MCF 10A (cell line): ENCODE measurements around the gene TMPRSS15. TPM values are rescaled to one million over a fixed set of nuclear protein-coding genes. Genes with fewer than 3 reads are reported as not detected.
A peak's percentile ranks its signal among the peaks of the same experiment; 100 is the strongest.

Experiments used
- BruUV-seq: library from RNA; stranded (reverse); fragments of 400-500 nt; replicated peaks from 2 replicates; lab custom pipeline; 2021; lab: Mats Ljungman, UMichigan
- CTCF ChIA-PET: fragments of 300-600 bp; sonication (Branson Sonifier 250); formaldehyde crosslinking; extraction: SDS; loops from one replicate; lab custom pipeline; 2021; ENCODE audit warnings: antibody characterized with exemption, inconsistent platforms; lab: Yijun Ruan, JAX
- POLR2A ChIA-PET: fragments of 300-600, 350-650 bp; sonication (Branson Sonifier 250); formaldehyde crosslinking; extraction: SDS; loops from one replicate; lab custom pipeline; 2020; ENCODE audit warnings: antibody characterized with exemption, inconsistent platforms; lab: Yijun Ruan, JAX
- DNase-seq: peaks from one replicate; pipeline ENCODE4 v3.0.0-alpha.2; 2018; ENCODE audit not compliant: unreplicated experiment
- H3K27ac Mint-ChIP-seq: one replicate; pipeline ENCODE4 v1.8.0; 2022; ENCODE audit warnings: mild to moderate bottlenecking, low read depth, mixed read lengths; ENCODE audit not compliant: unreplicated experiment
- H3K27me3 Mint-ChIP-seq: one replicate; pipeline ENCODE4 v1.8.0; 2022; ENCODE audit warnings: mixed read lengths; ENCODE audit not compliant: insufficient read depth, unreplicated experiment
- H3K36me3 Mint-ChIP-seq: one replicate; pipeline ENCODE4 v1.8.0; 2022; ENCODE audit warnings: mild to moderate bottlenecking, moderate library complexity, mixed read lengths; ENCODE audit not compliant: insufficient read depth, unreplicated experiment
- H3K4me1 Mint-ChIP-seq: one replicate; pipeline ENCODE4 v1.8.0; 2022; ENCODE audit warnings: mixed read lengths; ENCODE audit not compliant: insufficient read depth, unreplicated experiment
- H3K4me3 Mint-ChIP-seq: one replicate; pipeline ENCODE4 v1.8.0; 2022; ENCODE audit warnings: mild to moderate bottlenecking, moderate library complexity, mixed read lengths; ENCODE audit not compliant: unreplicated experiment
- H3K9me3 Mint-ChIP-seq: one replicate; pipeline ENCODE4 v1.8.0; 2022; ENCODE audit warnings: mixed read lengths; ENCODE audit not compliant: unreplicated experiment
- intact Hi-C: fragments of 100-400 bp; cut with micrococcal nuclease; formaldehyde crosslinking; loops from 2 replicates; pipeline ENCODE4 v1.14.1; 2022
- total RNA-seq: library from RNA; stranded (reverse); gene quantifications from 2 replicates; pipeline ENCODE4 v1.2.3, GENCODE V29; 2022
- TF ChIP-seq, protein P1 (sequence below): fragments of 200-600 bp; IDR thresholded peaks from one replicate; pipeline ENCODE4 v1.8.0; 2022; ENCODE audit warnings: antibody characterized with exemption, mild to moderate bottlenecking; ENCODE audit not compliant: unreplicated experiment

Gene TMPRSS15
- total RNA-seq, 1 experiment from 2014 or later: 3.6 TPM

DNA sequence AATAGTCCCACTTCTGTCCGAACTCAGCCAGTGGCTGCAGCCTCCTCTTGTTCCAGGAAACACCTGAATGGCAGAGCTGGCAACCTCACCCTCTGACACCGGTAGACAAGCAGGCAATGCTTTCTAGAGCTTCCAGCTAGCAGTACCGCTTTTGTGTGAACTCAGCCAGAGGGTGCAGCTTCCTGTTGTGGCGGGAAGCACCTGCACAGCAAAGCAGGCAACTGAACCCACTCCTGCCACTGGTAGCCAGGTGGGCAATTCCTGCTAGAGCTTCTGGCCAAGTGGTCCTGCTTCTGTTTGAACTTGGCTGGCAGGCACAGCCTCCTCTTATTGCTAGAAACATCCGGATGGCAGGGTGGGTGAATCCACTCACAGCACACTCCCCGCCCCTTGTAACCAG is 40.1 kb upstream of the TMPRSS15 start:
- intact Hi-C loops: no loop called here
- no TSS peak for BruUV-seq
- Mint-ChIP-seq H3K4me1 (no peaks in the 10 kb centered on the region), H3K9me3 (no peaks in the 10 kb centered on the region), H3K27ac (no peak overlapping the region), H3K27me3 (no peaks in the 10 kb centered on the region), H3K36me3 (no peaks in the 10 kb centered on the region), H3K4me3 (no peak overlapping the region)
- TF ChIP-seq, protein P1, sequence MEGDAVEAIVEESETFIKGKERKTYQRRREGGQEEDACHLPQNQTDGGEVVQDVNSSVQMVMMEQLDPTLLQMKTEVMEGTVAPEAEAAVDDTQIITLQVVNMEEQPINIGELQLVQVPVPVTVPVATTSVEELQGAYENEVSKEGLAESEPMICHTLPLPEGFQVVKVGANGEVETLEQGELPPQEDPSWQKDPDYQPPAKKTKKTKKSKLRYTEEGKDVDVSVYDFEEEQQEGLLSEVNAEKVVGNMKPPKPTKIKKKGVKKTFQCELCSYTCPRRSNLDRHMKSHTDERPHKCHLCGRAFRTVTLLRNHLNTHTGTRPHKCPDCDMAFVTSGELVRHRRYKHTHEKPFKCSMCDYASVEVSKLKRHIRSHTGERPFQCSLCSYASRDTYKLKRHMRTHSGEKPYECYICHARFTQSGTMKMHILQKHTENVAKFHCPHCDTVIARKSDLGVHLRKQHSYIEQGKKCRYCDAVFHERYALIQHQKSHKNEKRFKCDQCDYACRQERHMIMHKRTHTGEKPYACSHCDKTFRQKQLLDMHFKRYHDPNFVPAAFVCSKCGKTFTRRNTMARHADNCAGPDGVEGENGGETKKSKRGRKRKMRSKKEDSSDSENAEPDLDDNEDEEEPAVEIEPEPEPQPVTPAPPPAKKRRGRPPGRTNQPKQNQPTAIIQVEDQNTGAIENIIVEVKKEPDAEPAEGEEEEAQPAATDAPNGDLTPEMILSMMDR: no peak
- POLR2A ChIA-PET: no interaction called here
- no peak for DNase-seq
- CTCF ChIA-PET: no interaction called here

DNA sequence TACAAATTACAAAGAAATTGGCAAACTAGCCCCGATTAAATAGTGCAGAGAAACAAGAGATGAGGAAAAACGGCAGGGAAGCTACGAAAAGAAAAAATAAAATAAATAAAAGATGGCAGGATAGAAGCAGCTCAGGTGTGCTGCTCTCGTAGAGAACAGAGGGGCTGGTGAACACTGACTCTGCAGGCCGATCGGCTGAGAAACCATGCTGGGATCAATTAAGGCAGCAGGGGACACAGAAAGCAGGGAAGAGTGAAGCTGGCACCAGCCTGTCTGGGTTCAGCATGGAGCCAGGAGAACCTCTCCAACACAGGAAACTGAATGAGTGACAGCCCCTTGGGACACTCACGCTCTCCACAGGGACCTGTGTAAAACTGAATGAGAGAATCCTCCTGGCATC is 39.5 kb upstream of the TMPRSS15 start:
- POLR2A ChIA-PET: no interaction called here
- H3K36me3 Mint-ChIP-seq: no peaks in the 10 kb centered on the region
- no peaks in the 10 kb centered on the region for H3K27me3 Mint-ChIP-seq
- no peak for DNase-seq
- no peak overlapping the region for H3K27ac Mint-ChIP-seq
- no TSS peak for BruUV-seq
- CTCF ChIA-PET: no interaction called here
- no peaks in the 10 kb centered on the region for H3K4me1 Mint-ChIP-seq
- TF ChIP-seq, protein P1: no peak
- H3K9me3 Mint-ChIP-seq: no peaks in the 10 kb centered on the region
- intact Hi-C loops: no loop called here
- no peak overlapping the region for H3K4me3 Mint-ChIP-seq

DNA sequence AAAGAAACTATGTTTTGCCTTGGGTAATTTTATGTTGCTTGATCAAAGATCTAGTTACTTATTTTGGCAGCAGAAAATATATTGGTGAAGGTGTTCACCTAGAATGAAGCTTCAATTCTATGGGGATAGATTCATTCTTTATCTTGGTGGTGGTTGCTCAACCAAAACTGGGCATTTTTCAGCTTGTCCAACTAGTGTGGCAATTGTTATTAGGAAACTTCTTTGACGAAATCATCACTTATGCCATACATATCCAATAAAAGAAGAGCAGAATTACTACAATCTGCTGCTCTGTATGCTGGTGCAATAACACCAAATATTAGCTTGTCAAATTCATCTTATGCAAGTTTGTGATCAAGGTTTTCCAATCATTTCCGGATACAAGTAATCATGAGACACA is 26.8 kb upstream of the TMPRSS15 start:
- BruUV-seq: no TSS peak
- ChIA-PET CTCF (interaction anchor here (0.9 kb wide), 1 partner anchor 16 kb away, joined by 7 read pairs; no protein-coding TSS in a partner anchor), POLR2A (interaction anchor here (0.6 to 1.3 kb wide), 2 partner anchors 10 to 18 kb away, joined by 3 read pairs; no protein-coding TSS in a partner anchor)
- no peaks in the 10 kb centered on the region for H3K4me1 Mint-ChIP-seq
- H3K9me3 Mint-ChIP-seq: no peaks in the 10 kb centered on the region
- intact Hi-C loops: no loop called here
- no peaks in the 10 kb centered on the region for H3K27me3 Mint-ChIP-seq
- TF ChIP-seq, protein P1: no peak
- H3K4me3 Mint-ChIP-seq: no peak overlapping the region
- H3K36me3 Mint-ChIP-seq: no peaks in the 10 kb centered on the region
- DNase-seq: peak; percentile 55
- H3K27ac Mint-ChIP-seq: no peak overlapping the region

DNA sequence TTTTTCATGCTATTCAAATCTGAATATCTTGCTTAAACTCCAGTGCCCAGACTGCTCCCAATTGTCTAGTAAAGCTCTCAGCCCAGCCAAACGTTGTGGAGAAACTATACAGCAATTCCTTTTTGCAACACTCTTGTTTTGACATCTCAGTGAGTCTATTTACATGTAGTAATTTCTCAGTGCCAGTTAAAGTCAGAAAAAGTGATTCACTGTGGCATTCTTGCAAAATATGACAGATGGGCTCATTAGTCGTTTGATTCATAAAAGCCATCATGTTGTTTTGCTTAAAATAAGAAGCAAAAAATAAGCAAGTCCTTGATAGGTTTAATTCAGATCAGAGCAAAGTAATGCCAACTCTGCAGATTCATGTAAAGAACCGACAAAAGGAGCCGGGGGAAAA is 20.7 kb upstream of the TMPRSS15 start:
- POLR2A ChIA-PET: interaction anchor here (0.7 to 1.0 kb wide), 4 partner anchors 36 to 1185 kb away, joined by 3 read pairs; no protein-coding TSS in a partner anchor
- peak; percentile 65 for DNase-seq
- Mint-ChIP-seq H3K36me3 (no peaks in the 10 kb centered on the region), H3K27ac (peak overlapping the region; percentile 36), H3K9me3 (no peaks in the 10 kb centered on the region), H3K4me3 (no peak overlapping the region), H3K4me1 (peaks cover 16% of the 10 kb centered on the region), H3K27me3 (no peaks in the 10 kb centered on the region)
- CTCF ChIA-PET: interaction anchor here (0.9 kb wide), 1 partner anchor 30 kb away, joined by 4 read pairs; no protein-coding TSS in a partner anchor
- intact Hi-C loops: no loop called here
- BruUV-seq: no TSS peak
- TF ChIP-seq, protein P1: no peak
